HepG2 (cell line): ENCODE data around the gene GPAM. TPM values are rescaled to one million over a fixed set of nuclear protein-coding genes. Genes with fewer than 3 reads are reported as not detected.

Experiments used
- AHDC1 ChIP-seq: sonication (generic); formaldehyde crosslinking; IDR thresholded peaks from 2 replicates; pipeline ENCODE4 v1.5.1; 2020; ENCODE audit warnings: mild to moderate bottlenecking, missing genetic modification reagents, borderline replicate concordance
- KIAA2018 ChIP-seq: sonication (generic); formaldehyde crosslinking; IDR thresholded peaks from 2 replicates; pipeline ENCODE4 v1.5.0; 2020; ENCODE audit warnings: mild to moderate bottlenecking, missing genetic modification reagents, borderline replicate concordance
- MAZ ChIP-seq, 2 experiments: sonication (generic) in 1 of 2; formaldehyde crosslinking in 1 of 2; IDR thresholded peaks; 2 replicates each; pipeline versions ENCODE4 v1.5.0 to v1.6.1; 2012 to 2020; ENCODE audit warnings: low read depth in 2 of 2, mild to moderate bottlenecking in 2 of 2, borderline replicate concordance in 1 of 2, improper control_type of control experiment in 1 of 2, low read length in 1 of 2, missing genetic modification reagents in 1 of 2, moderate library complexity in 1 of 2
- MTF1 ChIP-seq: sonication (generic); formaldehyde crosslinking; IDR thresholded peaks from 2 replicates; pipeline ENCODE4 v1.5.0; 2020; ENCODE audit warnings: missing genetic modification reagents
- SYNCRIP ChIP-seq: fragments of 200-400 bp; formaldehyde crosslinking; IDR thresholded peaks from 2 replicates; pipeline ENCODE4 v1.6.1; 2018; ENCODE audit warnings: mild to moderate bottlenecking, low read depth, low read length; ENCODE audit not compliant: insufficient read depth
- XRCC5 ChIP-seq: fragments of 200-400 bp; formaldehyde crosslinking; optimal IDR thresholded peaks from 2 replicates; pipeline ENCODE3; 2017; ENCODE audit warnings: mild to moderate bottlenecking, low read length
- ZNF441 ChIP-seq: sonication (generic); formaldehyde crosslinking; IDR thresholded peaks from 2 replicates; pipeline ENCODE4 v1.7.0; 2021; ENCODE audit warnings: missing genetic modification reagents, borderline replicate concordance
- ZNF574 ChIP-seq: sonication (generic); formaldehyde crosslinking; IDR thresholded peaks from 2 replicates; pipeline ENCODE4 v1.4.0; 2020; ENCODE audit warnings: missing genetic modification reagents
- ZNF589 ChIP-seq: sonication (generic); formaldehyde crosslinking; conservative IDR thresholded peaks from 2 replicates; pipeline ENCODE4 v1.8.0; 2022; ENCODE audit warnings: mild to moderate bottlenecking, moderate library complexity, missing genetic modification reagents
- ZNF761 ChIP-seq: sonication (generic); formaldehyde crosslinking; conservative IDR thresholded peaks from 2 replicates; pipeline ENCODE4 v1.4.0; 2020; ENCODE audit warnings: mild to moderate bottlenecking, missing genetic modification reagents
- ZNF782 ChIP-seq: sonication (generic); formaldehyde crosslinking; IDR thresholded peaks from 2 replicates; pipeline ENCODE4 v1.4.0; 2020; ENCODE audit warnings: missing genetic modification reagents, mild to moderate bottlenecking, borderline replicate concordance
- polyA plus RNA-seq, 8 experiments: library from polyadenylated mRNA; depleted of rRNA in 3 of 8; stranded (reverse) in 7 of 8; unstranded in 1 of 8; fragments of >200 nt; fragmentation: Illumina TruSeq in 4 of 8; extraction: Trizol in 4 of 8; gene quantifications; 2 replicates each; pipeline versions ENCODE4 v1.2.1 to v1.2.3, GENCODE V29; 2011 to 2016; ENCODE audit warnings: low read depth in 4 of 8, missing spikeins in 1 of 8, mixed read lengths in 1 of 8; ENCODE audit not compliant: insufficient read depth in 1 of 8
- total RNA-seq, 5 experiments: library from RNA; depleted of rRNA; stranded (reverse); fragments of >200 nt; fragmentation: Illumina TruSeq; extraction: Trizol; gene quantifications; 2 replicates each; pipeline ENCODE4 v1.2.3, GENCODE V29; 2016; ENCODE audit warnings: low read depth in 1 of 5

GPAM gene
- total and polyA plus RNA-seq, 2 of the 13 experiments (the other 11 are each of a cell fraction or from before 2014, with no cell fraction given): 36.8 to 140 TPM

- TF ChIP-seq KIAA2018 (CRISPR knock-in tag): no peak
- TF ChIP-seq ZNF782 (CRISPR knock-in tag): 0 out of 2 replicates have a peak, but pooled peaks have one; percentile 29
- no peak for TF ChIP-seq ZNF761
- peak; percentile 65 for TF ChIP-seq XRCC5
- peak; percentile 68 for TF ChIP-seq ZNF574 (CRISPR knock-in tag)
- TF ChIP-seq ZNF441: peak; percentile 61; the same call in 1 of the 2 replicates
- peak; percentile 85 for TF ChIP-seq AHDC1
- TF ChIP-seq SYNCRIP: no peak
- TF ChIP-seq MAZ (IDR thresholded peaks at IDR 0.05; ENCODE audit: borderline replicate concordance, low read depth, low read length): 0 out of 2 replicates have a peak, but pooled peaks have one; percentile 48
- TF ChIP-seq MAZ (CRISPR knock-in tag; IDR thresholded peaks at IDR 0.05; ENCODE audit: low read depth): peak; percentile 83
- no peak for TF ChIP-seq MTF1 (CRISPR knock-in tag)
- TF ChIP-seq ZNF589: peak; percentile 50
Measured at GRCh38 chr10:112227331-112227987, 43.9 kb upstream of the GPAM start (continued).
